Right forelimb (tissue), 1 donor: ENCODE data around the gene MORN5.
A peak's percentile ranks its signal among the peaks of the same experiment; 100 is the strongest.

Experiments used
- DNase-seq: peaks from one replicate; pipeline ENCODE4 v3.0.0-alpha.2; 2018

MORN5 gene

DNA sequence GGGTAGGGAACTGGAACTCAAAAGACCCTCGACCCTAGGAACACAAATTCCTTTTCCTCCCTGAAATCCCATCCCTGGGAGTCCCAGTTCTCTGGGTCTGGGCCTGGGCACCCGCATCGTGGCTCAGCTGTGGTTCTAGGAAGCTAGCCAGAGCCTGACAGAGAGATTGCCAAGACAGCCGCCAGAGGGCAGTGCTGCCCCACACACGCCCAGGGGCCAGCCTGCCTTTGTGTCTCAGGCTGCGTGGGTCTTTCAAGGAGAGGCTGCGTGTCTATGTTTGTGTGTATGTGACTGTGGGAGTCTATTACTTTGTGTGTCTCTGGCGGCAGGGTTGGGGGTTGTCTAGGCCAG is 34.6 kb upstream of the MORN5 start:
- peak; percentile 91 for DNase-seq

DNA sequence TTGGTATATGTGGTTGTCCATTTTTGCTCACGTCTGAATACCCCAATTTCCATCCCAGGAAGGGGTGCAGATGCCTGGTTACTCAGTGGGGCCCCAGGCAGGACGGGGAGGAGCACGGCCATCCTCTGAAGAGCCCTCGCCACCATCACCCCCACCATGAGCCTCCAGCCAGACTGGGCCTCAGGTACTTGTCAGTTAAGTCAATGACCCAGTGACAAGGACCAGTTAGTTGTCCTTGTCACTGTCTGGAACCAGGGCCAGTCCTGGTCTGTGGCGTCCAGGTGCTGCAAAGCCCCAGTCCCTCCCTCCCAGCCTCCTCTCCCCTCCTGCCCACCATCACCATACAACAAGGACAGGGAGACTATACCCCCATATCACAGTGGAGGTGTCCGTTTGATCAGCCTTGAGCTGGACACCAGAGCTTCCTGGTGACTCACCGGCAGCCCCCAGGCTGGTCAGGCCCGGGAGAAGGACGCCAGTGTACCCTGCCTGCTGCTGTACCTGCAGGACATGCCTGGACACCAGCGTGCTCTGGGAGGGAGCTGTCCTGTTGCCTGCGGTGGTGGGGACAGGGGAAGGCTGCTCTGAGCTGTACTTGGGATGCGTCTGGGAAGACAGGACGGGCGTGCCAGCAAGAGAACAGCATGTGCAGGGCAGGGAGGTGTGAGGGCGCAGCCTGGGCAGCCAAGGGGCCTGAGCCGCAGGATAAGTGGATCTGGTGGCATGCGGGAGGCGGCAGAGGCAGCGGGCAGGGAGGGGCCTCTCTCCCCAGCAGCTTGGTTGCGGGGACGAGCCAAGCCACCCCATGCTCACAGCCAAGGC is 34.0 kb upstream of the MORN5 start:
- no peak for DNase-seq

DNA sequence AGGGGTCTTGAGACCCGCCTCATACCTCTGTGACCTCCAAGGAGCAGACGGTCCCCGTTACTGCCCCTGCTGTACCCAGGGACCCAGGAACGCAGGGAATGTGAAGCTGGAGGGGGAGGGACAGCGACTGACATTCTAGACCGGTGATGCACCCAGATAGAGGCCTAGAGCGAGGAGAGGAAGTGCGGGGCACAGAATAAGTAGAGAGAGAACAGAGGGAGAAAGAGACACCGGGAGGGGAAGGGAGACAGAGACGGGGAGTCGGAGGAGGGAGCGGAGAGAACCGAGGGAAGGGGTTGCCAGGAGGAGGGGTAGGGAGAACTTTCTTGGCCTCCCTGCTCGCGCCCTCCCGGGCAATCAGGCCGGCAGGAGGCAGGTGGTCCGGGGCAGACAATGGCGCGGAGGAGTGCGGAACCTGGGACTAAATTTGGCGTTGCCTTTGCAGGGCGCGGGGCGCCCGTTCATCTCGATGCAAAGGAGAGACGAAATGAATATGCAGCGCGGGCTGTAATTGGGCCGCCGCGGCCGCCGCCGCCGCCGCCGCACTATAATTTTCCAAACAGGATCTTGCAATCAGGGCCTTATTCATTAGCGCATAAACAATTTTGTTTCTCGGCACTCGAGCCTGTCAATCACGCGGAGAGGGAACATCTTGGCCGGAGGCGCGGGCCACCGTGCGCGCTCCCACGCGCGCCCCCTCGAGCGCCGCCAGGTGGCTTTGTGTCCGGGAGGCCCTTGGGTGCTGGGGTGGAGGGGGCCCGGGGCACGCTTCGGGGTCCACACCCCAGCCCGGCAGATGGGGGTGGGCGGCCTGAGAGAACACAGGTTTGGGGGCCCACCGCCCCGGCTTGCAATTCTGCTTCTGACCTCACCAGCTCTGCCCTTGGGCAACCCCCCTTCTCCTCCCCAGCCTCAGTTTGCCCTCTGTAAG is 33.1 kb upstream of the MORN5 start:
- no peak for DNase-seq

DNA sequence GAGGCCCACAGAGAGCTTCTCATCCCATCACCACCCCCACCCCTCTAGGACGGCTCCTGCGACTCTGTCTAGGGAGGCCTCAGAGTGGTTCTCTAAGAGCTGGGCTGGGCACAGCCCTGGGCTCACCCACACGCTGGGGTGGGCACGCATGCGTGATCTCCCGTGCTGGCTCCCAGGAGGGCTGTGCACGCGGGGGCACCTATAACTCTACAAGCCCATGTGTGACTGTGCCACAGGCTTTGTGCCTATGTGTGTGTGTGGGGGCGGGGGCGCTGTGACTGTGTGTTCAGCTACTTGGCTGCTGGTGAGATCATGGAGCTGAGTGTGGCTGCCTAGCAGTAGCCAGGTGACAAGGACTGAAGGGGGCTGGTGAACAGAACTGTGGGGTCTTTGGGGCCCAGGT is 32.3 kb upstream of the MORN5 start:
- no peak for DNase-seq

DNA sequence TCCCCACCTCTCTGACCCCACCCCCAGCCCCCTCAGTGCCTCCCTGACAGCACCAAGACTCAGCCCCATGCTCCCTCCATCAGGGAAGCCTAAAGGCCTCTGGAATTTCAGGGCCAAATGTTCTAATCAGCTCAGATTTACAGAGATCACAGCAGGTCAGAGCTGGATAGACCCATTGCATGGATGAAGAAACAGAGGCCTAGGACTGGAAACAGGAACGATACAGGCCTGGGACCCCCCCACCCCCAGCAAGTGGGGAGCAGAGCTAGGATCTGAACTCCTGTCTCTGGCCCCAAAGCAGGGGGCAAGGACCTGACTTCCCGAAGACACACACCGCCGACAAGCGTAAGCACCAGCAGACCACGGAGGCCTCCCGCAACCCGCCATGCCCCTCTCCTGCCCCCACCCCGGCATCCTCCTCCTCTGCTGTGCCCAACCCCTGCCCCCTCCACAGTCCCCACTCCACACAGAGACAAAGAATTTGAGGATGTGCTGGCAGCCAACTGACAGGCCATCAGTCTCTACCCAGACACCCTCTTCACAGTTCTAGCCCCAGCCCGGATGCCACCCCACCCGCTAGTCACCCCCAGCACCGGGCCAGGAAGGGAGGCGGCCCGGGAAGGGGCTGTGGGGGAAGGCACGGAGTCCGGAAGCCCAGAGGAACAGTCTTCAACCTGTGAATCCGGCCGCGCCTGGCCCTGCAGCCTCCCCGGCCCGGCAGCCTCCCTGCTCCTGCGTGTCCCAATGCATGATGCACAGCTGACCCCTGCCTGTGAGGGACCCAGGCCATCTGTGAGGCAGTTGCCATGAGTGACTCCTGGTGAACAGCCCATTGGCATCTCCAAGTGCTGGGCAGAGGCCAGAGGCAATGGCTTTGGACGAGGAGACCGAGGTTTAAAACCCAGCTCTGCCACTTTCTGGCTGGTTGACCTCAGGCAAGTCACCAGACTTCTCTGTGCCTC is 31.4 kb upstream of the MORN5 start:
- DNase-seq: no peak

DNA sequence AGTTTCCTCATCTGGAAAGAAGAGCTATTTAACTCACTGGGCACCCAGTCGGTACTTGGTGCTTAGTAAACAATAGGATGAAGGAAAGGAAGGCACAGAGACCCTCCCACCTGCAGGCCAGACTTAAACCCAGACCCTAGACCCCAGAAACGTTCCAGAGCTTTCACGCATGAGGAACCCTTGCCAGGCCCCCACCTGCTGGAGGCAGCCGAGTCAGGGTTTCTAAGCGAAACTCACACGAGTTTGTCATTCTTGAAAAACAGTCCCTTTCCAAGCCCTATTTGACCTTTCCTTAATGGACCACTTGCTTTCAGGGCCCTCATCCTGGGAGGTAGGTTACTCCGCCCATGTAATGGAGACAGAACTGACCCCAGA is 30.8 kb upstream of the MORN5 start:
- DNase-seq: no peak

DNA sequence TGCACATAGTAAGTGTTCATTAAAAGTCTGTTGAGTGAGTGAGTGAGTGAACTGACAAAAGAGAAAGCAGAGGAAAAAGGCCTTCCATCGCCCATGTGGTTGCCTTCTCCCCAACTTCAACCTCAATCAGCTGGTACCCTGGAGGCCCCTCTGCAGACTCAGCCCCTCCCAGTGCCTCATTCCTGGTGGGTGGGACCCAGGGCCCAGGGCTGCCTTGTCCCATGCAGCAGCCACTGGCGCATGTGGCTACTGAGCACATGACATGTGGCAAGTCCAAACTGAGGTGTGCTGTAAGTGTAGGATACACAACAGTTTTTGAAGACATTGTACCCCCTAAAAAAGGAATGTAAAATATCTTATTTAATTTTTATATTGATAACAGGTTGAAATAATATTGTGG is 29.7 kb upstream of the MORN5 start:
- no peak for DNase-seq

DNA sequence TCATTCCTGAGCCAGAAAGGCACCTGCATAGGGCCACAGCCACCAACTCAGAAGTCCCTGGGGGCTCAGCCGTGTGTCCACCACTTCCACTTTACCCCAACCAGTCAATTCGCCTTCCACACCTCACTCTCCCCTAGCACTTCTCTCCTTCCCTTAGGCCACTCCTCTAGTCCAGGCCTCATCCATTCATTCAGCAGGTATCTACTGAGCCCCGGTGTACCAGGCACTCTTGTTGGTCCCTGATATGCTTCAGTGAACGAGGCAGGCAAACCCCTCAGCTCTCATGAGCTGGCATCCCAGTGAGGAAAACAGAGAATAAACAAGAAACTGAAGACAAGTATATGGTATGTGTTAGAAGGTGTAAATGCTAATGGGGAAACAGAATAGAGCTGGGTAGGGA is 28.9 kb upstream of the MORN5 start:
- no peak for DNase-seq

DNA sequence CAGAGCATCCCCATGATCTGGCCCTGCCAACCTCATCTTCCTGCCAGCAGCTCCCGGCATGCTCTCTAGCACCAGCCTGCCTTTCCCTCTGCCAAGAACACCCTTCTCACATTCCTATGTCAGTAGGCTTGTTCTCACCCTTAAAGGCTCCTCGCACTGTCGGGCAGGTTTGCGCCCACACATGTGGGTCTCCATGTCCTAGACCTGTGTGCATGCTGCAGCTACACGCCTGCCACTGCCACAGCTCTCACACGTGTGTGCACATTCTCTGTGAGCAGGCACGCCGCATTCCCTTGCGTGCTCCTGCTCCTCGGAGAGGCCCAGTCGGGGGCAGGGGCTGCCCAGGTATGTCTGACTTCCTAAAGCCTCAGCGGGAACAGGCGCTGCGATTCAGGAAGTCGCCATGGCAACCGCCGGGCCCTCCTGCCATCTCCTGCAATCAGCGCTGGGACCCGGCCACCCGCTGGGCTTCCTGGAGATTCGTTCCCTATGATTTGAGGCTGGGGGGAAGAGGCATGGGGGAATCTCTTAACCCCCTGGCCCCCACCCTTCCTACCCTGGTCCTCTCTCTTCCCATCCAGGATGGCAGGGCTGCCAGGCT is 28.2 kb upstream of the MORN5 start:
- DNase-seq: no peak

DNA sequence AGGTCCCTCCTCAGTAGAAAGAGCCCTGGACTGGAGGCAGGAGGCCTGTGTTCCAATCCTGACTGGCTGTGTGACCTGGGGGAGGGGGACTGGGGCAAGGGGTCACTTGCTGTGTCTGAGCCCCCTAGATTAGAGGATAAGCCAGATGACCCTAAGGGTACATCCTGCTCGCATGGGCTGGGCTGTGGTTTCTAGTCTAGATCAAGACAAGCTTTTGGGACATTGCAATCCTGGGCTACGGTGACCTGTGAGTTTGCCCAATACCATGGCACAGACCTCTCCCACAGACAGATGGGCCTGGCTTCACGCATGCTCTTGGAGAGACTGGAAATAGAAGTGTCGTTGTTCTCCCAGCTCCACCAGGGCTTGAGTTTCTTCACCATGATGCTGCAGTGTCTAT is 27.2 kb upstream of the MORN5 start:
- no peak for DNase-seq

DNA sequence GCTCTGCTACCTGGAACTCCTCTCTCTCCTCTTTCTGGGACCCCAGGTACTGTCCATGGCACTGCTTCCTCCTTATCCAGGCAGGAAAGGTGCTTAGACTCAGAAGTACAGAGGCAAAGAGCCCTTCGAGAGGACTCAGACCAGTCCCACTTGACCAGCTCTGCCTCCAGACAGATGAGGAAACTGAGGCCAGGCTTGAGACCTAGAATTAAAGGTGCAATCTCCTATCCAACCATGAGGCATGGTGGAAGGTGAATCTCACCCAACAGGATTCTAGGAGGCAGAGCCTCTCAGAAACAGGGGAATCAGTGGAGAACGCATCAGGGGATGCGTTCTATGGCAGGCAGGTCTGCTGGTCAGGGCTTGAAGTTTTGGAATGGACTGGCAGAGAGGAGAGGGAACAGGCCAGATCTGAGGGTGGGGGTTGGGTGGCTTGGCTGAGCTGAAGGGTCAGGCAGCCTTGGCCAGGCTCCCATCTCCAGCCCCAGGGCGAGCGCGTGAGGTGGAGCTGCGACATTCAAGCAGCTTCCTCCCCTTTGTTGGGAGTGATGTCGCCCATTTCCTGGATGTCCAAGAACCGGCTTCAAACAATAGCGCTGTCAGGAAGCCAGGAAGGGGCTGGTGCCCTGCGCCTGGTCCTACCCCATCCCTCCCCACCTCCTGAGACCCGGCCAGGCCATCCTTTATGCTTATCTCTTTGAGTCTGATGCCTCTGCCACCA is 26.3 kb upstream of the MORN5 start:
- no peak for DNase-seq

DNA sequence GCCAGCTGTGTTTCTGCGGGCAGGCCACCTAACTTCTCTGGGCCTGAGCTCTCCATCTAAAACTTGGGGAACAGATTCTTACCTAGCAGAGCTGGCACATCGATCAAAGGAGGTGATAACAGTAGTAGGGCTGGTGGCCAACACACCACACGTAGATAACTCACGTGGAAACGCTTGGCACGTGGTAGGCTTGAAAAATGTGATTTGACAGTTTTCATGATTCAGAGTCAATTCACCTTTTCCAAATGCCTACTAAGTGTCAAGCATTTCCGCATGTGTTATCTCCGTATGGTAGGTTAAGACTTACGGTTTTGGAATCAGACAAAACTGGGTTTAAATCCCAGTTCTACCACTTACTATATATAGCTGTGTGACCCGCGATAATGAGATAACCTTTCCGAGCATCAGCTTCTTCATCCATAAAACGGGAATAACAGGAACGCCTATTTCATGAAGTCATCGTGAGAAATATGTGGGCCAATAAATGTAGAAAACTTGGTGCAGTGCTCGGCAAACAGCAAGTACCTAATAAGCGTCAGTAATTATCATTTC is 25.6 kb upstream of the MORN5 start:
- no peak for DNase-seq

DNA sequence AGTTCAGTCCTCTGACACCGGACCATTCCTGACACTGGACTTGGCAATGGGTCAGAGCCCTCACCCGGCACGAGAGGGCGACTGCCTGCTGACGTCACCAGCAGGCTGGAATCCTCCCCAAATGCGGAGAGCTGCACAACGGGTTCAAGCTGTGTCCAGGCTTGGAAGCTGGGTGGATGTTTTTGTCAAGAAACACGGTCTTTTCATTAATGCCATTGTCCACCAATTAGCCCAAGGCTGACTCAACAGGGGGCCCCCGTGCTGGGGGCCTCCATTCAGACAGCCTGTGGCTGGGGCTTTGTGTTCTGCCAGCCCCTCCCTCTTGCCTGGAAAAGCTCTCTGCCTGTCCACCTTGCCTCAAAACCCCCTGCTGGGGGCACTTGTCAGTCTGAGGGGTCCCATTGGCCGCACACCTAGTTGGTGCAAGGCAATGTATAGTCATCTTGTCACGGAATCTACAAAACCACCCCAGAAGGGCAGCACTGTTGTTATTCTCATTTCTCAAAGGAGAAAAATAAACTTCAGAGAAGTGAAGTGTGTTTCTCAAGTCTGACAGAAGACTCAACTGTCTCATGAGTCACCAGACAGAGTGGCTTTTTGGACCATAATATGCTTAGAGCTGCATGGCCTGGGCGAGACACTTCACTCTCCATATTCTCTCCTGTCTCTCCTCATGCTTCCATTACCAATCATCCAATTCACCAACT is 24.7 kb upstream of the MORN5 start:
- no peak for DNase-seq

DNA sequence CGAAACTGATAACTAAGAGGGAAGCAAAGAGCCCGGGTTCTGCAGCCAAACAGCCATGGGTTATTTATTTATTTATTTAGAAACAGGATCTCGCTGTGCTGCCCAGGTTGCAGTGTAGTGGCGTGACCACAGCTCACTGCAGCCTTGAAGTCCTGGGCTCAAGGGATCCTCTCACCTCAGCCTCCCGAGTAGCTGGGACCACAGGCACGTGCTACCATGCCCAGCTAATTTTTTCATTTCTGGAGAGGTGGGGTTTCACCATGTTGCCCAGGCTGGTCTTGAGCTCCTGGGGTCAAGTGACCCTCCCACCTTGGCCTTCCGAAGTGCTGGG is 24.2 kb upstream of the MORN5 start:
- DNase-seq: no peak

DNA sequence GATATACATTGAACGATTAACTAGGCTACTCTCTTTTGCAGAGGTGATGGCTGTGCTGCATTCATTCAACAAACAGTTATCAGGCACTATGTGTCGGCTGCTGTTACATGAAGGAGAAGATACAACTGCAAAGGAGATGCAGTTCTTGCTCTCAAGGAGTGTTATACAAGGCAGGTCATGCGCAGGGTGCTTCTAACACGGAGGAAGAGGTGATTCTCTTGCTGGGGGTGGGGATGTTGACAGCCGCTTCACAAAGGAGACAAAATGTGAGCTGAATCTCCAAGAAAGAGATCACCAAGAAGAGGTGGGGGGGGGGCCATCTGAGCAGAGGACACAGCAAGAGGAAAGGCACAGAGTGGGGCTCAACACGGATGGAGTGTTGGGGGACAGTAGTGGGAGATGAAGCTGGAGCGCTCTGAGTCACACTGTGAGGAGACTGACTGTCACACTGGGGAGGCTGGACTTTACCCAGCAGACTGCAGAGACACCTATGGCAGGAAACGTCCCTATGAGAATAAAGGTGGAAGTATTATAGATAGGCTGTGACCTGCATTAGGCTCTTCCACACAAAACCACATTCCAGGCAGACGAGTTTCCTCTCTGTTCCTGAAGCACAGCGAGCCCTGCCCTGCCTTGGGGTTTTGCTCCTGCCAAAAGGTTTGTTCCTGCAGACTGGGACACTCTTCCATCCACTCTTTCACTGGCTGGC is 21.0 kb upstream of the MORN5 start:
- DNase-seq: no peak

DNA sequence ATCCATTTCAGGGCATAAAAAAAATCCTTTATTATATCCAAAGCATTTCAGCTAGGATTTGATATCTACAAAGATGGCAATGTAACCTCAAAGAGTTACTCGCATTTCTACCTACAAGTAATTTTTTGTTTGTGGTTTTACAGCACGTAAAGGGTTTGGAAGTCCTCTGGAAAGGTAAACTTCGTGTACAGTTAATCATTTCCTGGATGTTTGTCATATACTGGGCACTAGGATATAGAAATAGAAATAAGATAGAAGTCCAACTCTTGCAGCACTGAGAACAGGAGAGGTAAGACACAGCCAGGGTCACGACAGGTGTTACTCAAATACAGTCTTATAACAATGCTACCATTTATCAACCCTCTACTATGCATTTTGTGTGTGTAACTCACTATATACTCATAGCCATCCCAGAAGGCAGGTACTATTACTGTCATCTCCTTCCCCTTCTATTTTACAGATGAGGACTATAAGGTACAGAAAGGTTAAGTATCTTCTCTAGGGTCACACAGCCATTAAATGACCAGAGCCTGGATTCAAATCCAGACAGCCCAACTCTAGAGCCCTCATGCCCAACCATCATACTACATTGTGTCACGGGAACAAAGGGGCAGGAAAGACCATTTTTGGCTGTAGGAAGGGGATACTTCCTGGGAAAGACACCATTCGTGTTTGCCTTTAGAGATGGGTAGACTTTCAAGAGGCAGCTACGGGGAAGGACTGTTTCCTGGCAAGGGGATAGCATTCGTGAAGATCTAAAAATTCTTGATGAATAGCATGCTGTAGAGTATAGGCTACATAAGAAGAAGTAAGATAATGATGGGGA is 19.1 kb upstream of the MORN5 start:
- DNase-seq: no peak

DNA sequence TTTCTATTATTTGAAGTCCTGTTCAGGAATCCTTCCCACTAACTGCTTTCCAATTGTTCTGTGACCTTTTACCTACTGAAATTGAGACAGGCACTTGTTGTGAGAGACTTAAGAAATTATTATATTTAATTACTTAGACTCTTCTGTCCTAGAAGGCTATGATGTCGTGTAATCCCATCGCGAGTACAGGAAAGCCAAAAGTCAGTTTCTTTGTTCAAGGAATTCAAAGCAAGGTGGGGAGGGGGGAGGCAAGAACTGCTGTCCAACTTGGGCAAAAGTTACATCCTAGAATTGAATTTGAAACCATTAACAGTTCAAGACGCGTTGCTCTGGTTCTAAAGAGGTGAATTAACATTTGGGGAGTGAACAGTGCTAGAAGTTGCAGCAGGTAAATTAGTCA is 18.0 kb upstream of the MORN5 start:
- no peak for DNase-seq

DNA sequence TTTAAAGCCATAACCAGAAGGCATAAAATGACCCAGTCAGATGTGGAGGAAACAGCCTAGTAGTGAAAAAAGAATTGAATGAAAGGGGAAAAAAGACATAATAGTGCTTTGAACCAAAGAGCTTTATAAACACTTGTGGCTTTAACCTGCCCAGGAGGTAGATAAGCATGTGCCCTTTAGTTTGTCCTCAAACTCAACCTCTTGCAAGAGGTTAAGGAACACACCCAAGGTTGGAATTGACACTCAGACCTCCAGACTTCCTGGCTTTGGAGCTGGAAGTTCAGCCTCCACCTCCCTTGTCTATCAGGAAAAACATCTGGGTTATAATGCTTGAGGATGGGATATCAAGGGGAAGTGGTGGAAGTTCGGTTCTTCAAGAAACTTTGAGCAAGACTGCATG is 16.4 kb upstream of the MORN5 start:
- no peak for DNase-seq

DNA sequence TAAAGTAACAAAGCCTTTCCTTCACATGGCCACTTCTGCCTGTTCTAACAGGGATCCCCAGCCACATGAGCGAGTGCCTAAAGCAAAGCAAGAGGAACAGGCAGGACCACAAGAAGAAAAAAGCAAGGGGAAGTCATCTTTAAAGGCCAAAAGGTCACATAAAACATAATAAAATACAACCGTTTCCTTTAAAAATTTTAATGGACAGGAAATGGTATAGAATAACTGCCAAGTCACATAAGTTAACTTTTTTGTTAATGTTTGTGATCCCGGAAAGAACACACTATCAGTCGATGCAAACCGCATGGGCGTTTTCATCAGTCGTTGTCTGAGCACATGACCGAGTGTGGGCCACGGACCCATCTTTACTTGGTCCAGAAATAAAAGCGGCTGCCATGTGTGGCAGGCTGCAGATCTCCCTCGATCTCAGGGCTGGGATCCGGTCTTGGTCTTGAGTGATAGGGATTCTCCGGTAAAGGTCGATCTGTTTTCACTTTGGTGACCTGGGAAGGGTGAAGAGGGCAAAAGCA is 15.8 kb upstream of the MORN5 start:
- DNase-seq: no peak
